Erythroblast (primary cell): ENCODE results near the gene DISP3.

Experiments
- GATA1 ChIP-seq: IDR thresholded peaks from 2 replicates; pipeline ENCODE4 v1.6.1; 2011; ENCODE audit warnings: low read depth, mild to moderate bottlenecking, control low read depth, low read length, moderate library complexity
- POLR2A ChIP-seq: IDR thresholded peaks from 2 replicates; pipeline ENCODE4 v1.6.1; 2011; ENCODE audit warnings: mild to moderate bottlenecking, low read length

- TF ChIP-seq POLR2A (no peak), GATA1 (no peak)
These were observed 56.4 kb downstream of the DISP3 start for GRCh38 chr1:11535316-11535715.
